Osteoblast (primary cell): ENCODE data around the gene FIZ1. TPM values are rescaled to one million over a fixed set of nuclear protein-coding genes. Genes with fewer than 3 reads are reported as not detected.

Experiments used
- DNase-seq: peaks from one replicate; pipeline ENCODE4 v3.0.0; 2011; ENCODE audit warnings: low spot score, mixed read lengths; ENCODE audit not compliant: insufficient read length; ENCODE audit errors: missing footprints
- H2AFZ ChIP-seq: 2 replicates; pipeline ENCODE4 v1.6.0; 2011; ENCODE audit warnings: mild to moderate bottlenecking, low read length
- H3K27ac ChIP-seq: 2 replicates; pipeline ENCODE4 v1.5.1; 2011; ENCODE audit warnings: mild to moderate bottlenecking, low read depth, low read length, moderate library complexity
- H3K27me3 ChIP-seq: 2 replicates; pipeline ENCODE4 v1.6.0; 2012; ENCODE audit warnings: mild to moderate bottlenecking, control low read depth, inconsistent platforms, low read length, moderate library complexity; ENCODE audit not compliant: insufficient read depth
- H3K36me3 ChIP-seq: 2 replicates; pipeline ENCODE4 v1.5.1; 2011; ENCODE audit warnings: mild to moderate bottlenecking, low read length, control low read depth, moderate library complexity; ENCODE audit not compliant: insufficient read depth
- H3K4me1 ChIP-seq: 2 replicates; pipeline ENCODE4 v1.5.1; 2011; ENCODE audit warnings: mild to moderate bottlenecking, low read length, control low read depth, moderate library complexity; ENCODE audit not compliant: insufficient read depth
- H3K4me2 ChIP-seq: 2 replicates; pipeline ENCODE4 v1.6.0; 2011; ENCODE audit warnings: mild to moderate bottlenecking, low read length; ENCODE audit not compliant: insufficient read depth
- H3K4me3 ChIP-seq: fragments of 200-600 bp; sonication (generic); 3 replicates; pipeline ENCODE4 v1.5.1; 2012; ENCODE audit warnings: mild to moderate bottlenecking, low read length, inconsistent platforms; ENCODE audit not compliant: insufficient read depth
- H3K79me2 ChIP-seq: 2 replicates; pipeline ENCODE4 v1.6.0; 2012; ENCODE audit warnings: mild to moderate bottlenecking, low read length, control low read depth, inconsistent platforms; ENCODE audit not compliant: insufficient read depth
- H3K9me3 ChIP-seq: 2 replicates; pipeline ENCODE4 v1.5.1; 2011; ENCODE audit warnings: low read depth, low read length, control low read depth
- H4K20me1 ChIP-seq: 2 replicates; pipeline ENCODE4 v1.6.0; 2012; ENCODE audit warnings: mild to moderate bottlenecking, low read length, control low read depth; ENCODE audit not compliant: insufficient read depth
- CTCF ChIP-seq: IDR thresholded peaks from 2 replicates; pipeline ENCODE4 v1.5.1; 2011; ENCODE audit warnings: mild to moderate bottlenecking, low read depth, low read length, moderate library complexity; ENCODE audit errors: extremely low read depth
- total RNA-seq: library from RNA; depleted of rRNA; stranded (reverse); fragments of >200 nt; gene quantifications from 2 replicates; pipeline ENCODE4 v1.2.3, GENCODE V29; 2012

Gene FIZ1
- total RNA-seq, 1 donor: 3.6 TPM

GRCh38 chr19:55626350-55626749 lies 27.0 kb upstream of the FIZ1 start:
- Histone ChIP-seq H3K79me2 (peaks cover 4% of the 10 kb centered on the region), H4K20me1 (peaks cover 5% of the 10 kb centered on the region), H2AFZ (no peak overlapping the region), H3K27me3 (no peaks in the 10 kb centered on the region), H3K4me2 (no peak overlapping the region), H3K4me1 (peaks cover 4% of the 10 kb centered on the region), H3K27ac (no peak overlapping the region), H3K36me3 (no peaks in the 10 kb centered on the region), H3K4me3 (no peak overlapping the region), H3K9me3 (no peaks in the 10 kb centered on the region)
- no peak for TF ChIP-seq CTCF
- DNase-seq: no peak

GRCh38 chr19:55625004-55625326 lies 25.6 kb upstream of the FIZ1 start:
- Histone ChIP-seq H3K4me2 (peak overlapping the region; percentile 97), H3K27me3 (no peaks in the 10 kb centered on the region), H3K9me3 (no peaks in the 10 kb centered on the region), H3K36me3 (peaks cover 4% of the 10 kb centered on the region), H3K4me1 (peaks cover 4% of the 10 kb centered on the region), H4K20me1 (peaks cover 7% of the 10 kb centered on the region), H2AFZ (peak overlapping the region; percentile 98), H3K4me3 (peak overlapping the region; percentile 85), H3K79me2 (peaks cover 4% of the 10 kb centered on the region), H3K27ac (peak overlapping the region; percentile 78)
- peak; percentile 18 for DNase-seq
- no peak for TF ChIP-seq CTCF

- Histone ChIP-seq H3K36me3 (peaks cover 4% of the 10 kb centered on the region), H3K27ac (peak within 1 kb of the TSS; percentile 78), H3K27me3 (no peaks in the 10 kb centered on the region), H4K20me1 (peaks cover 7% of the 10 kb centered on the region), H3K4me1 (peaks cover 4% of the 10 kb centered on the region), H3K4me3 (peak within 1 kb of the TSS; percentile 85), H3K79me2 (peaks cover 4% of the 10 kb centered on the region), H3K4me2 (peak within 1 kb of the TSS; percentile 97), H3K9me3 (no peaks in the 10 kb centered on the region), H2AFZ (peak within 1 kb of the TSS; percentile 98)
- no peak for TF ChIP-seq CTCF
- DNase-seq: peak; percentile 99
These were observed 25.0 kb upstream of the FIZ1 start, which contains the start of gene ZNF784 for GRCh38 chr19:55624109-55625003. Gene ZNF784 (minus strand): TSS chr19:55624566. CDS start chr19:55624561, 5 bp downstream.

GRCh38 chr19:55623561-55623960 lies 24.2 kb upstream of the FIZ1 start:
- H2AFZ ChIP-seq: no peak overlapping the region
- no peaks in the 10 kb centered on the region for H3K27me3 ChIP-seq
- H3K4me3 ChIP-seq: peak overlapping the region; percentile 85
- H3K4me2 ChIP-seq: peak overlapping the region; percentile 20
- no peak overlapping the region for H3K27ac ChIP-seq
- H3K9me3 ChIP-seq: no peaks in the 10 kb centered on the region
- peak; percentile 83 for DNase-seq
- no peak for TF ChIP-seq CTCF
- H3K79me2 ChIP-seq: peaks cover 4% of the 10 kb centered on the region
- H3K36me3 ChIP-seq: peaks cover 4% of the 10 kb centered on the region
- H3K4me1 ChIP-seq: peaks cover 4% of the 10 kb centered on the region
- H4K20me1 ChIP-seq: peaks cover 7% of the 10 kb centered on the region
